HG03378 (cell line): ENCODE measurements around the gene TJP2.

Experiments used
- ATAC-seq: cut with Tn5 transposase; IDR thresholded peaks from one replicate; pipeline ENCODE4 v1.9.1; 2021; ENCODE audit warnings: mild to moderate bottlenecking, moderate library complexity; ENCODE audit not compliant: unreplicated experiment

Gene TJP2

GRCh38 chr9:69190086-69190862, 16.2 kb downstream of the TJP2 start:
- ATAC-seq: peak; percentile 66

GRCh38 chr9:69190863-69191181, 16.7 kb downstream of the TJP2 start:
- ATAC-seq: no peak

GRCh38 chr9:69191231-69191630, 17.2 kb downstream of the TJP2 start:
- ATAC-seq: no peak

- no peak for ATAC-seq
Observed at GRCh38 chr9:69192214-69192613, 18.1 kb downstream of the TJP2 start.

- no peak for ATAC-seq
Observed at GRCh38 chr9:69193685-69194032, 19.6 kb downstream of the TJP2 start.

- ATAC-seq: no peak
Observed at GRCh38 chr9:69194702-69195418, 20.8 kb downstream of the TJP2 start.

GRCh38 chr9:69195668-69196067, 21.6 kb downstream of the TJP2 start:
- no peak for ATAC-seq

GRCh38 chr9:69197687-69198086, 23.6 kb downstream of the TJP2 start:
- no peak for ATAC-seq

GRCh38 chr9:69198521-69199220, 24.6 kb downstream of the TJP2 start:
- no peak for ATAC-seq

GRCh38 chr9:69199769-69200470, 25.8 kb downstream of the TJP2 start:
- no peak for ATAC-seq

- no peak for ATAC-seq
Observed at GRCh38 chr9:69202556-69202955, 28.5 kb downstream of the TJP2 start.

- ATAC-seq: no peak
Observed at GRCh38 chr9:69204326-69204725, 30.2 kb downstream of the TJP2 start.

- no peak for ATAC-seq
Observed at GRCh38 chr9:69204849-69205248, 30.8 kb downstream of the TJP2 start.

GRCh38 chr9:69206047-69206446, 32.0 kb downstream of the TJP2 start:
- ATAC-seq: no peak

- ATAC-seq: no peak
Observed at GRCh38 chr9:69207503-69207902, 33.4 kb downstream of the TJP2 start.

- no peak for ATAC-seq
Observed at GRCh38 chr9:69211424-69212036, 37.5 kb downstream of the TJP2 start.

- ATAC-seq: no peak
Observed at GRCh38 chr9:69213647-69214046, 39.6 kb downstream of the TJP2 start.

- no peak for ATAC-seq
Observed at GRCh38 chr9:69214939-69215338, 40.9 kb downstream of the TJP2 start.

- ATAC-seq: no peak
Observed at GRCh38 chr9:69215774-69216485, 41.9 kb downstream of the TJP2 start.

- ATAC-seq: no peak
Observed at GRCh38 chr9:69218166-69218565, 44.1 kb downstream of the TJP2 start.
